A673 (cell line): ENCODE data around the gene SMARCAL1. TPM values are rescaled to one million over a fixed set of nuclear protein-coding genes. Genes with fewer than 3 reads are reported as not detected.

Experiments
- BruUV-seq: library from RNA; stranded (reverse); fragments of 400-500 nt; replicated peaks from 2 replicates; lab custom pipeline; 2021; lab: Mats Ljungman, UMichigan
- CTCF ChIA-PET: fragments of 300-600 bp; sonication (Branson Sonifier 250); formaldehyde crosslinking; loops from one replicate; lab custom pipeline; 2022; ENCODE audit warnings: antibody characterized with exemption; lab: Charles Lee
- POLR2A ChIA-PET: fragments of 300-600 bp; sonication (Branson Sonifier 250); formaldehyde crosslinking; loops from one replicate; lab custom pipeline; 2022; ENCODE audit warnings: antibody characterized with exemption; ENCODE audit not compliant: low non-redundant PET; lab: Charles Lee
- DNase-seq: peaks from one replicate; pipeline ENCODE4 v3.0.0-alpha.2; 2015; ENCODE audit warnings: low spot score
- H3K27ac ChIP-seq: fragments of 200-600 bp; sonication (generic); 2 replicates; pipeline ENCODE4 v1.5.1; 2016; ENCODE audit warnings: mixed run types, low read depth, mild to moderate bottlenecking, mixed read lengths, antibody characterized with exemption, low read length; ENCODE audit not compliant: poor library complexity, severe bottlenecking
- H3K27me3 ChIP-seq: fragments of 200-600 bp; sonication (generic); replicated peaks from 2 replicates; pipeline ENCODE4 v1.6.1; 2017; ENCODE audit warnings: mixed run types, low read depth, mild to moderate bottlenecking, mixed read lengths, antibody characterized with exemption, low read length; ENCODE audit not compliant: insufficient read depth, poor library complexity
- H3K36me3 ChIP-seq: fragments of 200-600 bp; sonication (generic); 2 replicates; pipeline ENCODE4 v1.6.1; 2016; ENCODE audit warnings: mixed run types, mild to moderate bottlenecking, mixed read lengths, antibody characterized with exemption, low read length; ENCODE audit not compliant: insufficient read depth, poor library complexity, severe bottlenecking
- H3K4me1 ChIP-seq: fragments of 200-600 bp; sonication (generic); 2 replicates; pipeline ENCODE4 v1.6.1; 2017; ENCODE audit warnings: mixed run types, mild to moderate bottlenecking, mixed read lengths, antibody characterized with exemption, low read length; ENCODE audit not compliant: insufficient read depth, poor library complexity, severe bottlenecking
- H3K4me3 ChIP-seq: fragments of 200-600 bp; sonication (generic); 2 replicates; pipeline ENCODE4 v1.5.1; 2016; ENCODE audit warnings: low read depth, mixed run types, mild to moderate bottlenecking, mixed read lengths, low read length; ENCODE audit not compliant: poor library complexity, severe bottlenecking
- H3K9me3 ChIP-seq: fragments of 200-600 bp; sonication (generic); 2 replicates; pipeline ENCODE4 v1.6.1; 2016; ENCODE audit warnings: mixed run types, low read depth, mild to moderate bottlenecking, mixed read lengths, antibody characterized with exemption, low read length; ENCODE audit not compliant: poor library complexity, severe bottlenecking
- EZH2 ChIP-seq: fragments of 200-600 bp; sonication (generic); IDR thresholded peaks from 2 replicates; pipeline ENCODE4 v1.6.1; 2017; ENCODE audit warnings: borderline replicate concordance, low read depth, mild to moderate bottlenecking, mixed read lengths, antibody characterized with exemption, low read length; ENCODE audit not compliant: poor library complexity, severe bottlenecking
- intact Hi-C: fragments of 100-400 bp; cut with micrococcal nuclease; formaldehyde crosslinking; loops from one replicate; pipeline ENCODE4 v1.10.0; 2022; ENCODE audit not compliant: unreplicated experiment
- total RNA-seq: library from RNA; stranded (reverse); gene quantifications from 2 replicates; pipeline ENCODE4 v1.2.3, GENCODE V29; 2021
- TF ChIP-seq, protein P1 (sequence below): fragments of 300-800, 200-600 bp; sonication (generic); conservative IDR thresholded peaks from 2 replicates; pipeline ENCODE4 v1.5.1; 2017; ENCODE audit warnings: low read depth, mild to moderate bottlenecking, antibody characterized with exemption, low read length, moderate library complexity, mixed read lengths

Gene SMARCAL1
- total RNA-seq, 1 experiment from 2014 or later, result 20.7 TPM

DNA sequence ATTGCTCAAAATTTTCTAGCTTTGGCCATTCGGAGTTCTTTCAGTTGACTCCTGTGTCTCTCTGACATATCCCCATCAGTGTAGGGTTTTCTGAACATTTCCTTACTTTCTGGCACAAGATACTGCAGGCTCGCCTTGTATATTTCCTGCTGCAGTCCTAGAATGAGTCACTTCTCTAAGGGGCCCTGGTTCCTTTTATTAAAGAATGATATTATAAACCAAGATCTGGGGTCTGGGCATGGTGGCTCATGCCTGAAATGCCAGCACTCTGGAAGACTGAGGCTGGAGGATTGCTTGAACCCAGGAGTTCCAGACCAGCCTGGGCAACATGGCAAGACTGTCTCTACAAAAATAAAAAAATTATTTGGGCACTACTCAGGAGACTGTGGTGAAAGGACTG, 83.4 kb downstream of the SMARCAL1 start:
- Histone ChIP-seq H3K4me1 (peaks cover 43% of the 10 kb centered on the region), H3K27ac (no peak overlapping the region), H3K9me3 (no peaks in the 10 kb centered on the region), H3K4me3 (no peak overlapping the region), H3K27me3 (no peaks in the 10 kb centered on the region), H3K36me3 (peaks cover 19% of the 10 kb centered on the region)
- no TSS peak for BruUV-seq
- POLR2A ChIA-PET, result no interaction called here
- CTCF ChIA-PET, result no interaction called here
- TF ChIP-seq, protein P1, sequence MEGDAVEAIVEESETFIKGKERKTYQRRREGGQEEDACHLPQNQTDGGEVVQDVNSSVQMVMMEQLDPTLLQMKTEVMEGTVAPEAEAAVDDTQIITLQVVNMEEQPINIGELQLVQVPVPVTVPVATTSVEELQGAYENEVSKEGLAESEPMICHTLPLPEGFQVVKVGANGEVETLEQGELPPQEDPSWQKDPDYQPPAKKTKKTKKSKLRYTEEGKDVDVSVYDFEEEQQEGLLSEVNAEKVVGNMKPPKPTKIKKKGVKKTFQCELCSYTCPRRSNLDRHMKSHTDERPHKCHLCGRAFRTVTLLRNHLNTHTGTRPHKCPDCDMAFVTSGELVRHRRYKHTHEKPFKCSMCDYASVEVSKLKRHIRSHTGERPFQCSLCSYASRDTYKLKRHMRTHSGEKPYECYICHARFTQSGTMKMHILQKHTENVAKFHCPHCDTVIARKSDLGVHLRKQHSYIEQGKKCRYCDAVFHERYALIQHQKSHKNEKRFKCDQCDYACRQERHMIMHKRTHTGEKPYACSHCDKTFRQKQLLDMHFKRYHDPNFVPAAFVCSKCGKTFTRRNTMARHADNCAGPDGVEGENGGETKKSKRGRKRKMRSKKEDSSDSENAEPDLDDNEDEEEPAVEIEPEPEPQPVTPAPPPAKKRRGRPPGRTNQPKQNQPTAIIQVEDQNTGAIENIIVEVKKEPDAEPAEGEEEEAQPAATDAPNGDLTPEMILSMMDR, result no peak
- no peak for TF ChIP-seq EZH2
- intact Hi-C loops, result no loop called here
- no peak for DNase-seq

DNA sequence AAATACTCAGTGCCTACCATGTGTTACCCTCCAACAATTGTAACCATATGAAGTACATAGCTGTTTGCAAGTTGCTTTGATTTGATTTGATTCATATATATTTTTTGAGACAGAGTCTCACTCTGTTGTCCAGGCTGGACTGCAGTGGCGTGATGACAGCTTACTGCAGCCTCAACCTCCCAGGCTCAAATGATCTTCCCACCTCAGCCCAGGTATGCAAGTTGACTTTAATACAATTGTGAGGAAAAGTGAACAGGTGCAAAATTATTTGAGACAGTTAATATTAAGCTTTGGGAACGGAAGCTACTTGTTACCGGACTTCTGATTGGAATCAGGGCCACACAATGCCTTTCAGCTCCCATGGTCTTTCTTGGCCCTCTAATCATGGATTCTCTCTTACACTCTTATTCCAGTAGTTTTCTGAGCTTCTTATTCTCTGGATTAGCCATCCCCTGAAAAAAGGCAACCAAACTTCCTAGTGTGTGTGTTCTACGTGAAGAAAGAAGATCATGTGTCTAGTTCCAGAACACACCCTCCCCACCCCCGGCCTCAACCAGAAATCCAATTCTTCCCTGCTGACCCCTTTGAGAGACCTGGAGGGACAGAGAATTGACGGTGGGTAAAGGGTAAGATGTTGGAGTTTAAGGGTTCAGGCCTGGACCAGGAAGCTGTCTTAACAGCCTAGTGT, 85.2 kb downstream of the SMARCAL1 start:
- Histone ChIP-seq H3K27me3 (no peaks in the 10 kb centered on the region), H3K4me1 (peaks cover 45% of the 10 kb centered on the region), H3K4me3 (peak overlapping the region; percentile 79), H3K9me3 (no peaks in the 10 kb centered on the region), H3K36me3 (peaks cover 38% of the 10 kb centered on the region), H3K27ac (no peak overlapping the region)
- no peak for DNase-seq
- intact Hi-C loops, result no loop called here
- TF ChIP-seq, protein P1, result no peak
- TF ChIP-seq EZH2, result no peak
- ChIA-PET CTCF (no interaction called here), POLR2A (no interaction called here)
- no TSS peak for BruUV-seq

DNA sequence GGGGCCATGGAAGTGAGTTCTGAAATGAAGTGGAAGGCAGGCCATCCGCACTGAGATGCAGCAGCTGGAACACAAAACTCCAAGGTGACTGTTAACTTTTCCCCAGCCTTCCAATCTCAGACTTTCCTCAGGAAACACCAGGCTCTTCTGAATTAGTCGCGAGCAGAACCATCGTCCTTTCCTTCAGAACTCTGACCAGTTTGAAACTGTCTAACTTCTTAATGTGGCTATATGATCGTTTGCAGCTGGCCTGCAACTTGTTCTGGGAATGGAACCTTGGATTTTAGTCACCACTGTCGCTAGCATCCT, 85.7 kb downstream of the SMARCAL1 start:
- Histone ChIP-seq H3K9me3 (no peaks in the 10 kb centered on the region), H3K27me3 (no peaks in the 10 kb centered on the region), H3K27ac (peak overlapping the region; percentile 90), H3K36me3 (peaks cover 43% of the 10 kb centered on the region), H3K4me3 (peak overlapping the region; percentile 79), H3K4me1 (peaks cover 43% of the 10 kb centered on the region)
- intact Hi-C loops, result no loop called here
- POLR2A ChIA-PET, result interaction anchor here (0.5 to 0.6 kb wide), 3 partner anchors 12 to 1229 kb away, joined by 3 to 6 read pairs (median 3); no protein-coding TSS in a partner anchor
- no TSS peak for BruUV-seq
- CTCF ChIA-PET, result interaction anchor here (0.6 kb wide), 1 partner anchor 185 kb away, joined by 6 read pairs; no protein-coding TSS in a partner anchor
- TF ChIP-seq, protein P1, result no peak
- no peak for TF ChIP-seq EZH2
- DNase-seq, result no peak
